ENCODE results near the gene SELENOO. TPM values are rescaled to one million over a fixed set of nuclear protein-coding genes. Genes with fewer than 3 reads are reported as not detected.

Gene SELENOO
- total RNA-seq, 1 experiment from 2014 or later = 43.2 TPM

- in situ Hi-C loops (cut with HindIII; ENCODE audit: low pct_unique_long_range_greater_than_20kb, low sequenced_read_pairs) = no loop called here
- peak; percentile 9 for DNase-seq (ENCODE audit: low read depth, low spot score)
Measured at GRCh38 chr22:50170453-50171318, 30.1 kb upstream of the SELENOO start, which contains the start of gene PANX2. Gene PANX2, plus strand, starts transcription at chr22:50170731. Its CDS starts 0 bp downstream, at chr22:50170731.

- no peak for DNase-seq (ENCODE audit: low read depth, low spot score)
- in situ Hi-C loops (cut with HindIII; ENCODE audit: low pct_unique_long_range_greater_than_20kb, low sequenced_read_pairs) = no loop called here
Measured at GRCh38 chr22:50171319-50171964, 29.4 kb upstream of the SELENOO start.

- in situ Hi-C loops (cut with HindIII; ENCODE audit: low pct_unique_long_range_greater_than_20kb, low sequenced_read_pairs) = no loop called here
Measured at GRCh38 chr22:50171965-50172421, 28.8 kb upstream of the SELENOO start.

DNA sequence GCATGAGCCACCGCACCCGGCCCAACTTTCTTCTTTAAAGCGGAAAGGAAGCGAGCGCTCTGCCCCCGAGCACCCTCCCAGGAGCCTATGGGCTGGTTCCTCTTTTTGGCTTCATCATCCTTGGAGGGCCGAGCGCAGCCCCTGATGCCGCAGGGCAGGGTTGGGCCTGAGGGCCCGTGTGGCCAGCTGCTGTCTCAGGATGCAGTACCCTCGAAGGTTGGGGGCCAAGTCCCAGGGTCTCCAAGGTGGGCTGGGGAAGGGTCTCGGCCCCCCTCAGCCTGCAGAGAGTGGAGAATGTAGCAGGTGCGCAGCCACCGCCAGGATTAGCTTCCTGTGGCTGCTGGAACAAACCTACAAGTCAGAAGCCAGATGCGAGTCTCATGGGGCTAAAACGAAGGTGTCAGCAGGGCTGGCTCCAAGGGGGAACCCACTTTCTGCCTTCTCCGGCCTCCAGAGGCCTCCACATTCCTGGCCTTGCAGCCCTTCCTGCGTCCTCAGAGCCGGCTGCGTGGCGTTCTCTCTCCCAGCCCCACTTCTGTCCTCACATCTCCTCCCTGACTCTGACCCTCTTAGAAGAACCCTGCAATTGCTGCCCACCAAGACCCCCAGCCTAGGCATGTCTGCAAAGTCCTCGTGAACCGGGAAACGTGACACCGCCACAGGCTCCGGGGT lies 27.4 kb upstream of the SELENOO start:
- DNase-seq (ENCODE audit: low read depth, low spot score) = no peak
- in situ Hi-C loops (cut with HindIII; ENCODE audit: low pct_unique_long_range_greater_than_20kb, low sequenced_read_pairs) = no loop called here

More at GRCh38 chr22:50171965-50172421, 28.8 kb upstream of the SELENOO start:
- no peak for DNase-seq (ENCODE audit: low read depth, low spot score)

DNA sequence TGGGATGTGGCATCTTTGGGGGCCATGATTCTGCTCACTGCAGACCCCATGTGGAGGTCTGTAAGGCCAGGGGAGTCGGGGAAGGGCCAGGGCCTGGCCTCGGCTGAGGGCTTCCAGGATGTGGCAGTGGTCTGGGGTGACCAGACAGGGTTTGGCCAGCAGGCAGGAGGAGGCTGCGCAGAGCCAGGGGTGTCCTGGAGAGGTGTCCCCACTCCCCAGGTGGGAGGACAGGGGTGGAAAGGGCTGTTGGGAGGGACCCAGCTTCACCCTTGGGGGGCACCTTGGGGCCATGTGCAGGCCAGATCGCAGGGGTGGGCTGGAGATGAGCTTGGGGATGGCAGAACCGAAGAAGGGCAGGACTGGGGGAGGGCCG lies 26.8 kb upstream of the SELENOO start:
- in situ Hi-C loops (cut with HindIII; ENCODE audit: low pct_unique_long_range_greater_than_20kb, low sequenced_read_pairs) = no loop called here
- DNase-seq (ENCODE audit: low read depth, low spot score) = no peak

GRCh38 chr22:50174382-50175190 lies 26.2 kb upstream of the SELENOO start:
- DNase-seq (ENCODE audit: low read depth, low spot score) = no peak
- in situ Hi-C loops (cut with HindIII; ENCODE audit: low pct_unique_long_range_greater_than_20kb, low sequenced_read_pairs) = no loop called here

GRCh38 chr22:50175191-50175461 lies 25.7 kb upstream of the SELENOO start:
- no peak for DNase-seq (ENCODE audit: low read depth, low spot score)
- in situ Hi-C loops (cut with HindIII; ENCODE audit: low pct_unique_long_range_greater_than_20kb, low sequenced_read_pairs) = no loop called here

GRCh38 chr22:50175921-50176849 lies 24.6 kb upstream of the SELENOO start:
- no peak for DNase-seq (ENCODE audit: low read depth, low spot score)
- in situ Hi-C loops (cut with HindIII; ENCODE audit: low pct_unique_long_range_greater_than_20kb, low sequenced_read_pairs) = no loop called here

DNA sequence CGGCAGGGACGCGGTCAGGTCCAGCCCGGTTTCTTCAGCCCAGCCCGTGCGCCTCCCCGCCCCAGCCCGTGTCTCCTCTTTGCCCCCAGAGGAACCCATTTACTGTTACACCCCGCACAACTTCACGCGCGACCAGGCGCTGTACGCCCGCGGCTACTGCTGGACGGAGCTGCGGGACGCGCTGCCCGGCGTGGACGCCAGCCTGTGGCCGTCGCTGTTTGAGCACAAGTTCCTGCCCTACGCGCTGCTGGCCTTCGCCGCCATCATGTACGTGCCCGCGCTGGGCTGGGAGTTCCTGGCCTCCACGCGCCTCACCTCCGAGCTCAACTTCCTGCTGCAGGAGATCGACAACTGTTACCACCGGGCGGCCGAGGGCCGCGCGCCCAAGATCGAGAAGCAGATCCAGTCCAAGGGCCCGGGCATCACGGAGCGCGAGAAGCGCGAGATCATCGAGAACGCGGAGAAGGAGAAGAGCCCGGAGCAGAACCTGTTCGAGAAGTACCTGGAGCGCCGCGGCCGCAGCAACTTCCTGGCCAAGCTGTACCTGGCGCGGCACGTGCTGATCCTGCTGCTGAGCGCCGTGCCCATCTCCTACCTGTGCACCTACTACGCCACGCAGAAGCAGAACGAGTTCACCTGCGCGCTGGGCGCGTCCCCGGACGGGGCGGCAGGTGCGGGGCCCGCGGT lies 23.8 kb upstream of the SELENOO start:
- in situ Hi-C loops (cut with HindIII; ENCODE audit: low pct_unique_long_range_greater_than_20kb, low sequenced_read_pairs) = no loop called here
- DNase-seq (ENCODE audit: low read depth, low spot score) = no peak

- DNase-seq (ENCODE audit: low read depth, low spot score) = no peak
- in situ Hi-C loops (cut with HindIII; ENCODE audit: low pct_unique_long_range_greater_than_20kb, low sequenced_read_pairs) = no loop called here
Measured at GRCh38 chr22:50177537-50178470, 23.0 kb upstream of the SELENOO start.

- in situ Hi-C loops (cut with HindIII; ENCODE audit: low pct_unique_long_range_greater_than_20kb, low sequenced_read_pairs) = no loop called here
- no peak for DNase-seq (ENCODE audit: low read depth, low spot score)
Measured at GRCh38 chr22:50178471-50178864, 22.3 kb upstream of the SELENOO start.

- in situ Hi-C loops (cut with HindIII; ENCODE audit: low pct_unique_long_range_greater_than_20kb, low sequenced_read_pairs) = no loop called here
- DNase-seq (ENCODE audit: low read depth, low spot score) = no peak
Measured at GRCh38 chr22:50178871-50179869, 21.6 kb upstream of the SELENOO start.

GRCh38 chr22:50179937-50180726 lies 20.7 kb upstream of the SELENOO start:
- in situ Hi-C loops (cut with HindIII; ENCODE audit: low pct_unique_long_range_greater_than_20kb, low sequenced_read_pairs) = no loop called here
- no peak for DNase-seq (ENCODE audit: low read depth, low spot score)

Measured in SK-MEL-5 (cell line).